Keratinocyte (primary cell): ENCODE results near the gene PNMA8B. TPM values are rescaled to one million over a fixed set of nuclear protein-coding genes. Genes with fewer than 3 reads are reported as not detected.
A peak's percentile ranks its signal among the peaks of the same experiment; 100 is the strongest.

Experiments
- DNase-seq: peaks from one replicate; pipeline ENCODE4 v3.0.0-alpha.2; 2011; ENCODE audit warnings: low read depth, missing footprints, low spot score
- FAIRE-seq: peaks from 2 replicates; lab custom pipeline; 2011; peaks lifted over from hg19 to GRCh38; lab: Jason Lieb, UNC
- H2AFZ ChIP-seq: 2 replicates; pipeline ENCODE4 v1.6.0; 2012; ENCODE audit warnings: low read length, control low read depth, inconsistent platforms; ENCODE audit not compliant: control insufficient read depth
- H3K27ac ChIP-seq: 2 replicates; pipeline ENCODE4 v1.5.1; 2011; ENCODE audit warnings: low read length; ENCODE audit not compliant: control insufficient read depth, insufficient read depth
- H3K27me3 ChIP-seq: 3 replicates; pipeline ENCODE4 v1.6.0; 2011; ENCODE audit warnings: low read length; ENCODE audit not compliant: control insufficient read depth, insufficient read depth; ENCODE audit errors: extremely low read depth
- H3K36me3 ChIP-seq, 2 experiments: 2 replicates in 1 of 2; 3 replicates in 1 of 2; pipeline ENCODE4 v1.5.1; 2011; ENCODE audit warnings: low read length in 2 of 2, mild to moderate bottlenecking in 1 of 2; ENCODE audit not compliant: control insufficient read depth in 2 of 2, insufficient read depth in 2 of 2; ENCODE audit errors: extremely low read depth in 1 of 2
- H3K4me1 ChIP-seq: 3 replicates; pipeline ENCODE4 v1.5.1; 2011; ENCODE audit warnings: low read length; ENCODE audit not compliant: control insufficient read depth, insufficient read depth; ENCODE audit errors: extremely low read depth
- H3K4me2 ChIP-seq: 3 replicates; pipeline ENCODE4 v1.6.0; 2011; ENCODE audit warnings: low read depth, low read length; ENCODE audit not compliant: control insufficient read depth, insufficient read depth; ENCODE audit errors: extremely low read depth
- H3K4me3 ChIP-seq, 3 experiments: fragments of 200-600 bp in 1 of 3; sonication (generic) in 1 of 3; 2 replicates in 2 of 3; 3 replicates in 1 of 3; pipeline ENCODE4 v1.5.1; 2011 to 2016; ENCODE audit warnings: low read length in 3 of 3, mild to moderate bottlenecking in 3 of 3, control low read depth in 2 of 3, inconsistent platforms in 1 of 3, low read depth in 1 of 3, mixed read lengths in 1 of 3, mixed run types in 1 of 3, moderate library complexity in 1 of 3; ENCODE audit not compliant: control insufficient read depth in 2 of 3, insufficient read depth in 2 of 3; ENCODE audit errors: extremely low read depth in 1 of 3
- H3K79me2 ChIP-seq: 2 replicates; pipeline ENCODE4 v1.6.0; 2012; ENCODE audit warnings: low read length; ENCODE audit not compliant: control insufficient read depth, insufficient read depth
- H3K9ac ChIP-seq: 3 replicates; pipeline ENCODE4 v1.6.0; 2011; ENCODE audit warnings: low read length; ENCODE audit not compliant: control insufficient read depth, insufficient read depth; ENCODE audit errors: extremely low read depth
- H3K9me1 ChIP-seq: 3 replicates; pipeline ENCODE4 v1.6.0; 2011; ENCODE audit warnings: low read length; ENCODE audit not compliant: control insufficient read depth, insufficient read depth; ENCODE audit errors: extremely low read depth
- H3K9me3 ChIP-seq: 2 replicates; pipeline ENCODE4 v1.5.1; 2012; ENCODE audit warnings: low read depth, low read length; ENCODE audit not compliant: control insufficient read depth
- H4K20me1 ChIP-seq: 3 replicates; pipeline ENCODE4 v1.6.0; 2011; ENCODE audit warnings: low read length; ENCODE audit not compliant: control insufficient read depth, insufficient read depth; ENCODE audit errors: extremely low read depth
- CTCF ChIP-seq, 3 experiments: IDR thresholded peaks in 1 of 3; conservative IDR thresholded peaks in 1 of 3; optimal IDR thresholded peaks in 1 of 3; 2 replicates in 2 of 3; 3 replicates in 1 of 3; pipeline versions ENCODE3 to v1.5.1; 2011; ENCODE audit warnings: low read length in 3 of 3, mild to moderate bottlenecking in 3 of 3, moderate library complexity in 2 of 3, control low read depth in 1 of 3, inconsistent platforms in 1 of 3; ENCODE audit not compliant: insufficient read depth in 2 of 3; ENCODE audit errors: extremely low read depth in 1 of 3
- EZH2 ChIP-seq: IDR thresholded peaks from one replicate; pipeline ENCODE4 v1.6.1; 2012; ENCODE audit warnings: inconsistent platforms, mild to moderate bottlenecking, low read length, moderate library complexity
- dilution Hi-C: fragments of 300-500 bp; cut with MboI; formaldehyde crosslinking; loops from one replicate; pipeline ENCODE4 v1.7.0; 2020; ENCODE audit warnings: low sequenced_read_pairs; ENCODE audit not compliant: extremely low pct_ligation_motif_present
- polyA plus RNA-seq, 5 experiments: library from polyadenylated mRNA; depleted of rRNA in 3 of 5; stranded (reverse) in 3 of 5; stranded (forward) in 1 of 5; unstranded in 1 of 5; fragments of >200 nt; gene quantifications; 1 replicate in 1 of 5; 2 replicates in 3 of 5; 3 replicates in 1 of 5; pipeline versions ENCODE4 v1.2.1 to v1.2.3, GENCODE V29; 2011 to 2012; ENCODE audit warnings: missing spikeins in 2 of 5, low read depth in 1 of 5, low replicate concordance in 1 of 5

PNMA8B gene
- polyA plus RNA-seq, 1 donor (not counting 4 experiments of a cell fraction or from before 2014, with no cell fraction given) = not detected

- dilution Hi-C loops = no loop called here
- no peak overlapping the region for H3K27ac ChIP-seq
- no peaks in the 10 kb centered on the region for H3K79me2 ChIP-seq
- H3K9me3 ChIP-seq = no peaks in the 10 kb centered on the region
- FAIRE-seq = no peak
- no peak for DNase-seq
- H3K27me3 ChIP-seq = peaks cover 40% of the 10 kb centered on the region
- no peaks in the 10 kb centered on the region for H3K9me1 ChIP-seq
- peak overlapping the region; percentile 37 for H2AFZ ChIP-seq
- peak overlapping the region; percentile 16 for H3K4me2 ChIP-seq
- no peak for TF ChIP-seq CTCF (optimal IDR thresholded peaks at IDR 0.05 in 1 of 3, IDR thresholded peaks at IDR 0.05 in 1 of 3, conservative IDR thresholded peaks at IDR 0.05 in 1 of 3; ENCODE audit: extremely low read depth in 1 of 3, insufficient read depth in 2 of 3, low read length in 3 of 3)
- TF ChIP-seq EZH2 = no peak
- H3K9ac ChIP-seq = peak overlapping the region; percentile 37
- no peaks in the 10 kb centered on the region for H3K36me3 ChIP-seq
- no peak overlapping the region for H3K4me3 ChIP-seq
- H3K4me1 ChIP-seq = peaks cover 4% of the 10 kb centered on the region
- H4K20me1 ChIP-seq = no peaks in the 10 kb centered on the region
Measured at GRCh38 chr19:46492841-46493235, 2.8 kb downstream of the PNMA8B start.

GRCh38 chr19:46491975-46492682 is 3.5 kb downstream of the PNMA8B start:
- dilution Hi-C loops = no loop called here
- TF ChIP-seq CTCF (optimal IDR thresholded peaks at IDR 0.05 in 1 of 3, IDR thresholded peaks at IDR 0.05 in 1 of 3, conservative IDR thresholded peaks at IDR 0.05 in 1 of 3; ENCODE audit: extremely low read depth in 1 of 3, insufficient read depth in 2 of 3, low read length in 3 of 3) = no peak
- TF ChIP-seq EZH2 = no peak
- no peak overlapping the region for H3K4me3 ChIP-seq
- H3K4me1 ChIP-seq = peaks cover 6% of the 10 kb centered on the region
- FAIRE-seq = no peak
- H3K79me2 ChIP-seq = no peaks in the 10 kb centered on the region
- no peaks in the 10 kb centered on the region for H3K36me3 ChIP-seq
- peaks cover 40% of the 10 kb centered on the region for H3K27me3 ChIP-seq
- no peak overlapping the region for H3K9ac ChIP-seq
- H3K9me1 ChIP-seq = no peaks in the 10 kb centered on the region
- no peak overlapping the region for H2AFZ ChIP-seq
- H3K9me3 ChIP-seq = no peaks in the 10 kb centered on the region
- no peak overlapping the region for H3K4me2 ChIP-seq
- no peak overlapping the region for H3K27ac ChIP-seq
- no peak for DNase-seq
- H4K20me1 ChIP-seq = no peaks in the 10 kb centered on the region
